Measurements from ENCODE around the gene STYXL2.

The STYXL2 gene

DNA sequence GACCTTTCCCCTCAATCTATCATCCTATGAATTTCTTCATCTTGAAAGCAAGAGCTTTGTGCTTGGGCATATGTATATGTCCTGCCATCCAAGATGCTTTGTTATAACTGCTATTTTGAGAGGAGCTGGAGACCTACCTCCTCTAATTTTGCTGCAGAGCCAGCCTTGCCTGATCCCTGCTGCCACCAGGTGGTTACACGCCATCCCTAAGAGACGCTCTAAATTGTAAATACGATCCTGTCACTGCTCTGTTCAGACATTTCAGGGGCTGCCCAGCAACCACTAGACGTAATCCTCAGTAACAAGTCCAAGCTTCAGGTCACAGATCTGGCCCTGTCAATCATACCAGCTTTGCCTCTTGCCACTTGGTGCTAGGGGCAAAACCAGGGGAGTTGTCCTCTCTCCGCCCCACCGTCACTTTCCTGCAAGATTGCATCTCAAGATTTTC, 36.6 kb upstream of the STYXL2 start:
- peak; percentile 79 for TF ChIP-seq CTCF (IDR thresholded peaks at IDR 0.05; ENCODE audit: insufficient read depth, low read depth, low read length, missing control alignments)
- DNase-seq (ENCODE audit: low read depth) = peak; percentile 62

GRCh38 chr1:167059045-167059808, 34.6 kb upstream of the STYXL2 start:
- no peak overlapping the region for H3K4me3 ChIP-seq (ENCODE audit: low read length)
- TF ChIP-seq CTCF (IDR thresholded peaks at IDR 0.05; ENCODE audit: insufficient read depth, low read depth, low read length, missing control alignments) = peak; percentile 98
- DNase-seq (ENCODE audit: low read depth) = peak; percentile 59

More for the DNA sequence above, 36.6 kb upstream of the STYXL2 start:
- no peak overlapping the region for H3K4me3 ChIP-seq (ENCODE audit: low read length)

GRCh38 chr1:167059809-167060107, 34.1 kb upstream of the STYXL2 start:
- H3K4me3 ChIP-seq (ENCODE audit: low read length) = no peak overlapping the region
- no peak for TF ChIP-seq CTCF (IDR thresholded peaks at IDR 0.05; ENCODE audit: insufficient read depth, low read depth, low read length, missing control alignments)
- DNase-seq (ENCODE audit: low read depth) = no peak

- DNase-seq (ENCODE audit: low read depth) = peak; percentile 4
- TF ChIP-seq CTCF (IDR thresholded peaks at IDR 0.05; ENCODE audit: insufficient read depth, low read depth, low read length, missing control alignments) = peak; percentile 36
- H3K4me3 ChIP-seq (ENCODE audit: low read length) = no peak overlapping the region
Measured at GRCh38 chr1:167060141-167061072, 33.5 kb upstream of the STYXL2 start.

- H3K4me3 ChIP-seq (ENCODE audit: low read length) = no peak overlapping the region
- DNase-seq (ENCODE audit: low read depth) = no peak
- TF ChIP-seq CTCF (IDR thresholded peaks at IDR 0.05; ENCODE audit: insufficient read depth, low read depth, low read length, missing control alignments) = no peak
Measured at GRCh38 chr1:167061073-167061464, 32.8 kb upstream of the STYXL2 start.

DNA sequence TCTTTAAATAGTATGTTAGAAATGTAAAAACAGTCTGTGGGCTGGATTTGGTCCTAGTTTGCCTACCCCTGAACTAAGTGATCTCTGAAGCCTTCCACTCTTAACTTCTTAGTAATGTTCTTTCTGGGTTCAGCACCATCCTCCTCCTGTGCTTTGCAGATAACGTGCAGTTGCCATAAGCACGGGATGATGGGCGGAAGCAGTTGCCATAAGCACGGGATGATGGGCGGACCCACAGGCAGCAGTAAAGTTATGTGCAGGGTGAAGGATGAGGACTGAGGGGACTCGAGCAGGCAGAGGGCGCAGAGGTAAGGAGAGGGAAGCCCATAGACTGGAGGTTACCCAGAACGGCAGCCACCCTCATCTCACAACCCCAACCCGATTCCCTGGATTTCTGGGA, 29.3 kb upstream of the STYXL2 start:
- DNase-seq (ENCODE audit: low read depth) = no peak
- no peak for TF ChIP-seq CTCF (IDR thresholded peaks at IDR 0.05; ENCODE audit: insufficient read depth, low read depth, low read length, missing control alignments)

More for the DNA sequence above, 29.3 kb upstream of the STYXL2 start:
- H3K4me3 ChIP-seq (ENCODE audit: low read length) = no peak overlapping the region

Data from epithelial cell of esophagus (primary cell).